ENCODE measurements around the gene PLA2G4B. TPM values are rescaled to one million over a fixed set of nuclear protein-coding genes. Genes with fewer than 3 reads are reported as not detected.

PLA2G4B gene
- total and polyA plus RNA-seq, 9 of the 15 experiments (the other 6 are each of a cell fraction or from before 2014, with no cell fraction given) = 0.07 to 6.1 (median 2.8) TPM

- no TSS peak for BruUV-seq (replicated peaks)
- ChIA-PET CTCF (ENCODE audit: low intra/inter-chr PET ratio) (no interaction called here), POLR2A (interaction anchor here (0.6 to 0.9 kb wide), 3 partner anchors 9 to 894 kb away, joined by 3 to 4 read pairs (median 3); partner anchors contain the start of gene CHAC1)
- no peak overlapping the region for H3K4me3 ChIP-seq
- no peaks in the 10 kb centered on the region for H3K9me1 ChIP-seq (ENCODE audit: control insufficient read depth, insufficient read depth, low read length)
- FAIRE-seq (no peak), DNase-seq (ENCODE audit: extremely low read depth in 1 of 4, low spot score in 3 of 4) (no peak), ATAC-seq (no peak)
- TF ChIP-seq ZBED1 (IDR thresholded peaks at IDR 0.05) (no peak), CCAR2 (IDR thresholded peaks at IDR 0.05; ENCODE audit: low read depth, low read length) (no peak), HMGN3 (IDR thresholded peaks at IDR 0.05; ENCODE audit: borderline replicate concordance, extremely low read depth, insufficient read length, low read depth, low read length) (no peak), HCFC1 (IDR thresholded peaks at IDR 0.05; ENCODE audit: low read depth, low read length) (no peak), SIN3A (IDR thresholded peaks at IDR 0.05; ENCODE audit: borderline replicate concordance in 2 of 2, control insufficient read depth in 1 of 2, low read depth in 2 of 2, low read length in 2 of 2) (no peak), RUNX1 (IDR thresholded peaks at IDR 0.05; ENCODE audit: low read depth) (no peak), ZMIZ1 (IDR thresholded peaks at IDR 0.05; ENCODE audit: low read depth in 2 of 2, low read length in 2 of 2) (no peak), TCF7 (IDR thresholded peaks at IDR 0.05; ENCODE audit: borderline replicate concordance) (no peak), MXI1 (IDR thresholded peaks at IDR 0.05; ENCODE audit: low read depth, low read length) (no peak)
- no peak overlapping the region for H3K27ac ChIP-seq (ENCODE audit: extremely low read depth, low read depth, low read length)
- in situ Hi-C loops (cut with MboI) (no loop called here), intact Hi-C loops (cut with micrococcal nuclease) (no loop called here)
- 69% methylated on average over 13 of the region's 14 CpGs for WGBS (ENCODE audit: insufficient coverage, low coverage, missing lambda C conversion rate)
- no peak overlapping the region for H2AFZ ChIP-seq (ENCODE audit: low read depth, low read length)
- no peaks in the 10 kb centered on the region for H3K9me3 ChIP-seq (replicated peaks; ENCODE audit: control insufficient read depth, insufficient read depth, low read depth, low read length)
- peaks cover 9 to 20% of the 10 kb centered on the region in 2 experiments; a peak in 4 of 5 replicates for H3K27me3 ChIP-seq (ENCODE audit: control insufficient read depth in 2 of 2, insufficient read depth in 2 of 2, low read length in 2 of 2)
- H3K4me1 ChIP-seq (replicated peaks in 1 of 2; ENCODE audit: control insufficient read depth in 2 of 2, insufficient read depth in 2 of 2, low read length in 2 of 2) = peaks cover 0 to 11% of the 10 kb centered on the region in 2 experiments; a peak in 1 of 5 replicates
- no peaks in the 10 kb centered on the region for H3K79me2 ChIP-seq (ENCODE audit: control insufficient read depth, insufficient read depth, low read length)
- peaks cover 5% of the 10 kb centered on the region; the same call in 1 of the 3 replicates for H3K36me3 ChIP-seq (ENCODE audit: control insufficient read depth, insufficient read depth, low read length)
- H3K4me2 ChIP-seq (ENCODE audit: insufficient read depth, low read length) = no peak overlapping the region
- H4K20me1 ChIP-seq (replicated peaks; ENCODE audit: control insufficient read depth, insufficient read depth, low read length) = peaks cover 5% of the 10 kb centered on the region; the same call in 1 of the 2 replicates
- H3K9ac ChIP-seq (ENCODE audit: insufficient read depth in 1 of 2, low read depth in 2 of 2, low read length in 2 of 2) = no peak overlapping the region
Measured at GRCh38 chr15:41847206-41847605, 8.6 kb downstream of the PLA2G4B start.

All from K562 (cell line).